Mucosa of descending colon (tissue), 3 donors: ENCODE measurements around the gene OR2V2. TPM values are rescaled to one million over a fixed set of nuclear protein-coding genes. Genes with fewer than 3 reads are reported as not detected.
"Not testable (repeated sequence)": the region's sequence is repeated elsewhere in the genome, so short reads cannot be mapped to it uniquely, and the experiment has no call there.

ENCODE experiments used
- ATAC-seq: fragments of 200-7000 bp; cut with Tn5 transposase; one replicate; pipeline ENCODE4 v1.9.1; 2020; ENCODE audit warnings: mild to moderate bottlenecking, moderate library complexity
- DNase-seq, 3 donors: peaks; one replicate each; pipeline ENCODE4 v3.0.0-alpha.2; 2020
- H3K36me3 ChIP-seq: fragments of 200-600 bp; one replicate; pipeline ENCODE4 v1.8.0; 2021; ENCODE audit warnings: low read depth, mild to moderate bottlenecking
- H3K4me1 ChIP-seq: fragments of 200-600 bp; one replicate; pipeline ENCODE4 v1.8.0; 2021; ENCODE audit warnings: low read depth, mild to moderate bottlenecking
- H3K4me3 ChIP-seq: fragments of 200-600 bp; one replicate; pipeline ENCODE4 v1.8.0; 2021; ENCODE audit warnings: mild to moderate bottlenecking
- H3K9me3 ChIP-seq: fragments of 200-600 bp; one replicate; pipeline ENCODE4 v1.8.0; 2021; ENCODE audit warnings: mild to moderate bottlenecking
- CTCF ChIP-seq: fragments of 200-600 bp; IDR thresholded peaks from one replicate; pipeline ENCODE4 v1.8.0; 2022; ENCODE audit warnings: antibody characterized with exemption, mild to moderate bottlenecking
- intact Hi-C, 2 donors: fragments of 100-400 bp; cut with DNase I in 1 of 2; cut with micrococcal nuclease in 1 of 2; formaldehyde crosslinking; loops; one replicate each; pipeline versions ENCODE4 v1.11.0 to v1.11.1; 2022; cut with DNase I, micrococcal nuclease
- total RNA-seq, 3 donors: library from RNA; stranded (reverse); fragmentation: NEBNext Ultra II Directional in 2 of 3; extraction: Animal tissue kit (Norgen Biotek cat#: 25700) in 2 of 3; gene quantifications; one replicate each; pipeline versions ENCODE4 v1.2.1 to v1.2.4, GENCODE V29; 2021 to 2023
- donor health status: DM: no; HTN: no; CAD: no; lungs with moderate emphysema.
- donor health status: DM: no; HTN: no; CAD: no.
- donor health status: DM: no; HTN: yes; CAD: no.

OR2V2 gene
- total RNA-seq, 3 donors from 2014 or later: not detected

GRCh38 chr5:181112476-181112875, 34.9 kb upstream of the OR2V2 start:
- no peak for DNase-seq
- no peak for ATAC-seq
- Histone ChIP-seq H3K4me3 (no peak overlapping the region), H3K4me1 (no peaks in the 10 kb centered on the region), H3K9me3 (no peaks in the 10 kb centered on the region), H3K36me3 (no peaks in the 10 kb centered on the region)
- no peak for TF ChIP-seq CTCF
- intact Hi-C loops: no loop called here

- H3K4me1 ChIP-seq, H3K9me3 ChIP-seq, H3K4me3 ChIP-seq, DNase-seq, intact Hi-C loops, ATAC-seq, H3K36me3 ChIP-seq: not testable (repeated sequence)
Observed at GRCh38 chr5:181113572-181113971, 33.8 kb upstream of the OR2V2 start.

- no peak for TF ChIP-seq CTCF
- no peak for ATAC-seq
- H3K36me3 ChIP-seq: no peaks in the 10 kb centered on the region
- H3K9me3 ChIP-seq: no peaks in the 10 kb centered on the region
- H3K4me1 ChIP-seq: no peaks in the 10 kb centered on the region
- no peak overlapping the region for H3K4me3 ChIP-seq
- DNase-seq: no peak
- intact Hi-C loops: no loop called here
Observed at GRCh38 chr5:181114284-181114843, 33.0 kb upstream of the OR2V2 start.

GRCh38 chr5:181114844-181115778, 32.3 kb upstream of the OR2V2 start:
- no peaks in the 10 kb centered on the region for H3K4me1 ChIP-seq
- no peaks in the 10 kb centered on the region for H3K9me3 ChIP-seq
- no peak overlapping the region for H3K4me3 ChIP-seq
- DNase-seq: no peak
- ATAC-seq: no peak
- TF ChIP-seq CTCF: no peak
- no peaks in the 10 kb centered on the region for H3K36me3 ChIP-seq
- intact Hi-C loops: no loop called here

- Histone ChIP-seq H3K9me3 (no peaks in the 10 kb centered on the region), H3K4me3 (no peak overlapping the region), H3K4me1 (no peaks in the 10 kb centered on the region), H3K36me3 (no peaks in the 10 kb centered on the region)
- ATAC-seq: no peak
- no peak for DNase-seq
- TF ChIP-seq CTCF: no peak
- intact Hi-C loops: no loop called here
Observed at GRCh38 chr5:181118369-181118768, 29.0 kb upstream of the OR2V2 start.

GRCh38 chr5:181119105-181119504, 28.3 kb upstream of the OR2V2 start:
- Histone ChIP-seq H3K4me3 (no peak overlapping the region), H3K36me3 (no peaks in the 10 kb centered on the region), H3K9me3 (no peaks in the 10 kb centered on the region), H3K4me1 (no peaks in the 10 kb centered on the region)
- ATAC-seq (no peak), DNase-seq (no peak)
- intact Hi-C loops: no loop called here
- TF ChIP-seq CTCF: no peak
